ENCODE data around the gene HEPACAM. TPM values are rescaled to one million over a fixed set of nuclear protein-coding genes. Genes with fewer than 3 reads are reported as not detected.

The HEPACAM gene
- total RNA-seq, 6 donors from 2014 or later: 0.14 TPM; not detected in 5

Other genes with a start within 250 kb of the HEPACAM start
- 100 to 1,000 TPM in 1 of 6 donors, 10 to 100 TPM in 5; 30.9 to 111 (median 77.6) TPM for gene NRGN, start 196.1 kb downstream of the HEPACAM start, total RNA-seq
- gene VSIG2, start 183.8 kb downstream of the HEPACAM start, total RNA-seq: 10 to 100 TPM; 32.5 to 55.3 (median 40.2) TPM
- gene ESAM, start 173.8 kb downstream of the HEPACAM start, total RNA-seq: 100 to 1,000 TPM in 4 of 6 donors, 10 to 100 TPM in 2; 39.8 to 177 (median 128) TPM
- 10 to 100 TPM; 10.5 to 69.1 (median 14.0) TPM for gene MSANTD2, start 135.6 kb downstream of the HEPACAM start, total RNA-seq
- gene ROBO3, start 70.6 kb downstream of the HEPACAM start, total RNA-seq: 10 to 100 TPM in 2 of 6 donors, 1 to 10 TPM in 4; 6.4 to 40.9 (median 7.5) TPM
- gene ROBO4, start 38.2 kb downstream of the HEPACAM start, total RNA-seq: 100 to 1,000 TPM in 2 of 6 donors, 10 to 100 TPM in 4; 17.3 to 111 (median 50.2) TPM
- not detected for gene HEPN1, start 16.8 kb downstream of the HEPACAM start, total RNA-seq
- 1 to 10 TPM in 4 of 6 donors, under 1 TPM in 2; 0.89 to 3.1 (median 1.2) TPM for gene CCDC15, start 18.2 kb upstream of the HEPACAM start, total RNA-seq
- gene SLC37A2, start 127.3 kb upstream of the HEPACAM start, total RNA-seq: 10 to 100 TPM in 4 of 6 donors, 1 to 10 TPM in 2; 3.5 to 32.5 (median 19.1) TPM
- gene TMEM218, start 175.6 kb upstream of the HEPACAM start, total RNA-seq: 10 to 100 TPM; 11.1 to 25.1 (median 17.3) TPM
- gene PKNOX2, start 228.7 kb upstream of the HEPACAM start, total RNA-seq: 10 to 100 TPM in 2 of 6 donors, 1 to 10 TPM in 4; 2.9 to 15.5 (median 8.4) TPM

Data from upper lobe of left lung (tissue), 6 donors.